GM18508 (cell line): Measurements from ENCODE around the gene TEN1.

ENCODE experiments used
- ATAC-seq: cut with Tn5 transposase; IDR thresholded peaks from one replicate; pipeline ENCODE4 v1.9.1; 2021; ENCODE audit warnings: moderate number of reproducible peaks; ENCODE audit not compliant: insufficient read depth, unreplicated experiment

Gene TEN1

GRCh38 chr17:76049239-76049638 lies 70.2 kb downstream of the TEN1 start:
- no peak for ATAC-seq

GRCh38 chr17:76049836-76050537 lies 70.9 kb downstream of the TEN1 start:
- no peak for ATAC-seq
